ENCODE measurements around the gene UMODL1.

UMODL1 gene

GRCh38 chr21:42190486-42190863, 119.4 kb downstream of the UMODL1 start:
- TF ChIP-seq TAF1 (IDR thresholded peaks at IDR 0.05; ENCODE audit: low read depth, low read length): no peak
- no peak for TF ChIP-seq PAX5 (IDR thresholded peaks at IDR 0.05; ENCODE audit: insufficient read depth, low read length, severe bottlenecking)
- no peak for TF ChIP-seq POLR2A (IDR thresholded peaks at IDR 0.05; ENCODE audit: low read depth, low read length)
- TF ChIP-seq POU2F2 (IDR thresholded peaks at IDR 0.05; ENCODE audit: low read depth, low read length): no peak
- TF ChIP-seq SPI1 (IDR thresholded peaks at IDR 0.05; ENCODE audit: low read depth, low read length): no peak
- no peak for TF ChIP-seq POLR2AphosphoS5 (IDR thresholded peaks at IDR 0.05; ENCODE audit: low read depth, low read length)
- no peak for FAIRE-seq
- DNase-seq (ENCODE audit: insufficient read length, low spot score): no peak

GRCh38 chr21:42191064-42191463, 119.9 kb downstream of the UMODL1 start:
- FAIRE-seq (no peak), DNase-seq (ENCODE audit: insufficient read length, low spot score) (no peak)
- TF ChIP-seq POLR2AphosphoS5 (IDR thresholded peaks at IDR 0.05; ENCODE audit: low read depth, low read length): no peak
- TF ChIP-seq POLR2A (IDR thresholded peaks at IDR 0.05; ENCODE audit: low read depth, low read length): no peak
- no peak for TF ChIP-seq SPI1 (IDR thresholded peaks at IDR 0.05; ENCODE audit: low read depth, low read length)
- no peak for TF ChIP-seq POU2F2 (IDR thresholded peaks at IDR 0.05; ENCODE audit: low read depth, low read length)
- no peak for TF ChIP-seq TAF1 (IDR thresholded peaks at IDR 0.05; ENCODE audit: low read depth, low read length)
- TF ChIP-seq PAX5 (IDR thresholded peaks at IDR 0.05; ENCODE audit: insufficient read depth, low read length, severe bottlenecking): no peak

- TF ChIP-seq PAX5 (IDR thresholded peaks at IDR 0.05; ENCODE audit: insufficient read depth, low read length, severe bottlenecking) (no peak), TAF1 (IDR thresholded peaks at IDR 0.05; ENCODE audit: low read depth, low read length) (no peak), POLR2A (IDR thresholded peaks at IDR 0.05; ENCODE audit: low read depth, low read length) (no peak), POU2F2 (IDR thresholded peaks at IDR 0.05; ENCODE audit: low read depth, low read length) (no peak), POLR2AphosphoS5 (IDR thresholded peaks at IDR 0.05; ENCODE audit: low read depth, low read length) (no peak), SPI1 (IDR thresholded peaks at IDR 0.05; ENCODE audit: low read depth, low read length) (no peak)
- FAIRE-seq: no peak
- DNase-seq (ENCODE audit: insufficient read length, low spot score): no peak
Observed at GRCh38 chr21:42191696-42192595, 120.8 kb downstream of the UMODL1 start.
